IMR-90 (cell line): ENCODE results near the gene NOXO1. TPM values are rescaled to one million over a fixed set of nuclear protein-coding genes. Genes with fewer than 3 reads are reported as not detected.
A peak's percentile ranks its signal among the peaks of the same experiment; 100 is the strongest.

Experiments used
- ATAC-seq: fragments of 200-7000 bp; cut with Tn5 transposase; 2 replicates; pipeline ENCODE4 v1.9.1; 2020; ENCODE audit warnings: low read depth, mild to moderate bottlenecking, moderate library complexity
- BruUV-seq: library from RNA; stranded (reverse); fragments of 400-500 nt; replicated peaks from 2 replicates; lab custom pipeline; 2021; lab: Mats Ljungman, UMichigan
- CTCF ChIA-PET: fragments of 300-600 bp; formaldehyde crosslinking; extraction: SDS; loops from one replicate; lab custom pipeline; 2021; ENCODE audit warnings: antibody characterized with exemption; lab: Yijun Ruan, JAX
- POLR2A ChIA-PET: fragments of 300-600 bp; sonication (Branson Sonifier 250); formaldehyde crosslinking; loops from one replicate; lab custom pipeline; 2022; ENCODE audit warnings: antibody characterized with exemption; ENCODE audit not compliant: unreplicated experiment; lab: Charles Lee
- DNase-seq: peaks from one replicate; pipeline ENCODE4 v3.0.0; 2013
- H2AFZ ChIP-seq: replicated peaks from 2 replicates; pipeline ENCODE3; 2013; ENCODE audit warnings: low read length, mild to moderate bottlenecking; ENCODE audit not compliant: poor library complexity
- H2AK5ac ChIP-seq: 2 replicates; pipeline ENCODE4 v1.6.1; 2013; ENCODE audit warnings: low read depth, low read length, inconsistent platforms
- H2AK9ac ChIP-seq: replicated peaks from 2 replicates; pipeline ENCODE3; 2013; ENCODE audit warnings: mild to moderate bottlenecking, low read depth, low read length, moderate library complexity; ENCODE audit not compliant: poor library complexity
- H2BK120ac ChIP-seq: 2 replicates; pipeline ENCODE4 v1.6.1; 2013; ENCODE audit warnings: low read depth, low read length, inconsistent platforms
- H2BK15ac ChIP-seq: 3 replicates; pipeline ENCODE4 v1.6.1; 2013; ENCODE audit warnings: low read depth, low read length, inconsistent platforms
- H2BK20ac ChIP-seq: 2 replicates; pipeline ENCODE4 v1.6.1; 2013; ENCODE audit warnings: low read depth, mild to moderate bottlenecking, inconsistent platforms, low read length, moderate library complexity
- H2BK5ac ChIP-seq: 2 replicates; pipeline ENCODE4 v1.6.1; 2013; ENCODE audit warnings: mild to moderate bottlenecking, low read depth, low read length, inconsistent platforms; ENCODE audit not compliant: poor library complexity, severe bottlenecking
- H3K14ac ChIP-seq: replicated peaks from 2 replicates; pipeline ENCODE4 v1.6.1; 2013; ENCODE audit warnings: low read depth, low read length, inconsistent platforms
- H3K18ac ChIP-seq: 2 replicates; pipeline ENCODE4 v1.6.1; 2013; ENCODE audit warnings: low read depth, low read length, control low read depth
- H3K23ac ChIP-seq: 2 replicates; pipeline ENCODE4 v1.6.1; 2013; ENCODE audit warnings: low read depth, low read length, inconsistent platforms
- H3K27ac ChIP-seq: 2 replicates; pipeline ENCODE4 v1.5.1; 2013; ENCODE audit warnings: mild to moderate bottlenecking, control low read depth, low read length; ENCODE audit not compliant: insufficient read depth
- H3K27me3 ChIP-seq: 2 replicates; pipeline ENCODE4 v1.6.1; 2013; ENCODE audit warnings: low read length; ENCODE audit not compliant: control insufficient read depth, insufficient read depth
- H3K36me3 ChIP-seq: 2 replicates; pipeline ENCODE4 v1.6.1; 2013; ENCODE audit warnings: low read length, mixed read lengths; ENCODE audit not compliant: control insufficient read depth, insufficient read depth
- H3K4ac ChIP-seq: 2 replicates; pipeline ENCODE4 v1.6.1; 2013; ENCODE audit warnings: low read depth, low read length, inconsistent platforms
- H3K4me1 ChIP-seq: 2 replicates; pipeline ENCODE4 v1.6.1; 2013; ENCODE audit warnings: low read length, mixed read lengths; ENCODE audit not compliant: control insufficient read depth, insufficient read depth
- H3K4me2 ChIP-seq: 2 replicates; pipeline ENCODE4 v1.6.1; 2013; ENCODE audit warnings: low read depth, mild to moderate bottlenecking, control low read depth, low read length, moderate library complexity
- H3K4me3 ChIP-seq: 2 replicates; pipeline ENCODE4 v1.5.1; 2013; ENCODE audit warnings: low read depth, mild to moderate bottlenecking, control low read depth, low read length, moderate library complexity; ENCODE audit not compliant: insufficient read depth
- H3K56ac ChIP-seq: 2 replicates; pipeline ENCODE4 v1.6.1; 2013; ENCODE audit warnings: low read length, inconsistent platforms; ENCODE audit not compliant: insufficient read depth; ENCODE audit errors: extremely low read depth
- H3K79me1 ChIP-seq, 2 experiments: 2 replicates each; pipeline ENCODE4 v1.6.1; 2013; ENCODE audit warnings: low read length in 2 of 2, inconsistent platforms in 1 of 2, low read depth in 1 of 2
- H3K9ac ChIP-seq: 2 replicates; pipeline ENCODE4 v1.6.1; 2013; ENCODE audit warnings: low read depth, low read length, control low read depth
- H3K9me1 ChIP-seq: 2 replicates; pipeline ENCODE4 v1.6.1; 2013; ENCODE audit warnings: low read length, inconsistent platforms; ENCODE audit not compliant: insufficient read depth
- H3K9me3 ChIP-seq: 2 replicates; pipeline ENCODE4 v1.6.1; 2013; ENCODE audit warnings: low read length; ENCODE audit not compliant: control insufficient read depth, insufficient read depth
- H4K20me1 ChIP-seq: 2 replicates; pipeline ENCODE4 v1.6.1; 2013; ENCODE audit warnings: low read length, inconsistent platforms; ENCODE audit not compliant: insufficient read depth
- H4K5ac ChIP-seq: 2 replicates; pipeline ENCODE4 v1.6.1; 2013; ENCODE audit warnings: mild to moderate bottlenecking, low read depth, low read length, control low read depth
- H4K8ac ChIP-seq, 2 experiments: 2 replicates each; pipeline ENCODE4 v1.6.1; 2013; ENCODE audit warnings: low read depth in 2 of 2, low read length in 2 of 2, control low read depth in 1 of 2, inconsistent platforms in 1 of 2
- H4K91ac ChIP-seq: 2 replicates; pipeline ENCODE4 v1.6.1; 2013; ENCODE audit warnings: low read depth, low read length, inconsistent platforms; ENCODE audit not compliant: insufficient read depth
- CEBPB ChIP-seq: IDR thresholded peaks from 2 replicates; pipeline ENCODE4 v1.6.1; 2012; ENCODE audit warnings: low read depth, low read length, improper control_type of control experiment
- CHD1 ChIP-seq: IDR thresholded peaks from 2 replicates; pipeline ENCODE4 v1.6.1; 2012; ENCODE audit warnings: low read depth, low read length, improper control_type of control experiment
- MAFK ChIP-seq: IDR thresholded peaks from 2 replicates; pipeline ENCODE4 v1.6.1; 2012; ENCODE audit warnings: low read depth, low read length, improper control_type of control experiment
- MAZ ChIP-seq: IDR thresholded peaks from 2 replicates; pipeline ENCODE4 v1.6.1; 2012; ENCODE audit warnings: low read depth, mild to moderate bottlenecking, low read length, improper control_type of control experiment, moderate library complexity, borderline replicate concordance
- POLR2A ChIP-seq: IDR thresholded peaks from 2 replicates; pipeline ENCODE4 v1.6.1; 2012; ENCODE audit warnings: mild to moderate bottlenecking, low read depth, low read length
- RAD21 ChIP-seq: IDR thresholded peaks from 2 replicates; pipeline ENCODE4 v1.6.1; 2012; ENCODE audit warnings: low read length, improper control_type of control experiment
- SMC3 ChIP-seq: fragments of 150-350 bp; IDR thresholded peaks from 2 replicates; pipeline ENCODE4 v1.6.1; 2016; ENCODE audit warnings: low read depth, mild to moderate bottlenecking, antibody characterized with exemption, low read length, moderate library complexity
- WGBS, 2 experiments: methylation state at CpG; one replicate each; pipeline versions ENCODE4 v1.1.5 to v1.1.7; 2013; ENCODE audit warnings: missing lambda C conversion rate in 2 of 2; ENCODE audit not compliant: insufficient read length in 1 of 2; ENCODE audit errors: extremely low coverage in 2 of 2; 5-methylcytosine and 5-hydroxymethylcytosine counted together
- dilution Hi-C: fragments of 300-500 bp; cut with HindIII; formaldehyde crosslinking; loops from one replicate; pipeline ENCODE4 v1.14.3; 2018; ENCODE audit warnings: low sequenced_read_pairs; ENCODE audit not compliant: unreplicated experiment
- in situ Hi-C: fragments of 300-500 bp; cut with MboI; formaldehyde crosslinking; loops from 3 replicates; pipeline ENCODE4 v1.14.3; 2019; ENCODE audit warnings: low sequenced_read_pairs, inconsistent platforms, mixed read lengths
- intact Hi-C: fragments of 100-400 bp; cut with micrococcal nuclease; formaldehyde crosslinking; loops from 2 replicates; pipeline ENCODE4 v1.10.0; 2022
- polyA plus RNA-seq, 3 experiments: library from polyadenylated mRNA; depleted of rRNA; stranded (reverse); fragments of >200 nt; gene quantifications; 2 replicates each; pipeline ENCODE4 v1.2.3, GENCODE V29; 2012; ENCODE audit warnings: low replicate concordance in 1 of 3
- total RNA-seq: library from RNA; depleted of rRNA; stranded (reverse); fragments of >200 nt; gene quantifications from 2 replicates; pipeline ENCODE4 v1.2.3, GENCODE V29; 2012
- TF ChIP-seq, protein P1 (sequence below): fragments of 150-350 bp; IDR thresholded peaks from 2 replicates; pipeline ENCODE4 v1.6.1; 2017; ENCODE audit warnings: mild to moderate bottlenecking, antibody characterized with exemption, low read length, low read depth

Gene NOXO1
- total and polyA plus RNA-seq, 2 of the 4 experiments (the other 2 are of a cell fraction): 0.56 TPM; not detected in 1

DNA sequence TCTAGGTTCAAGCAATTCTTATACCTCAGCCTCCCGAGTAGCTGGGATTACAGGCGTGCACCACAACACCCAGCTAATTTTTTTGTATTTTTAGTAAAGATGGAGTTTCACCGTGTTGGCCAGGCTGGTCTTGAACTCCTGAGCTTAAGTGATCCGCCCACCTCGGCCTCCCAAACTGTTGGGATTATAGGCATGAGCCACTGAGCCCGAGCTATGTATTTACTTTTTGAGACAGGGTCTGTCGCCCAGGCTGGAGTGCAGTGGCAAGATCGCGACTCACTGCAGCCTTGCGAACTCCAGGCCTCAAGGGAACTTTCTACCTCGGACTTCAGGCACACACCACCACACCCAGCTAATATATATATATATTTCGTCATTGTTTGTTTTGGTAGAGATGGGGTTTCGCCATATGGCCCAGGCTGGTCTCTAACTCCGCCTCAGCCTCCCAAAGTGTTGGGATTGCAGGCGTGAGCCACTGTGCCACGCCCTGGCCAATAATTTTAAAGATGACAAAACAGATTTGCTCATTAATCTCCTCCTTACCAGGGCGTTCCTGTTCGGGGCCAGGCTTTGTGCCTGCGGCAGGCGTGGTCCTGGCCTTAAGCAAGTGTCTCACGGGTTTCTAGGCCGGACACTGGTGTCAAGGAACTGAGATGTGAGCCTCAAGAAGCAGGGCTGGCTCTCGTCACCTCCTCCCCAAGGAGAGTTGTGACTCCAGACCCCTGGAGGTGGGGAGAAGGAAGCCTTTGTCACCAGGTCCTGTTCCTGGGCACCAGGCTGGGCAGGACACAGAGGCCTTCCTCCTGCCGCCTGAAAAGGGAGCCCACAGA is 34.1 kb upstream of the NOXO1 start:
- intact Hi-C loops: no loop called here
- dilution Hi-C loops: no loop called here

More for the DNA sequence above, 34.1 kb upstream of the NOXO1 start:
- H2BK20ac ChIP-seq: no peak overlapping the region
- H2BK120ac ChIP-seq: peak overlapping the region; percentile 14
- H4K8ac ChIP-seq: peak overlapping the region in 1 of 2 experiments; percentile 18; a peak in 1 of 4 replicates
- DNase-seq (peak; percentile 47), ATAC-seq (peak; percentile 67)
- H3K27ac ChIP-seq: no peak overlapping the region
- TF ChIP-seq CEBPB: peak; percentile 56; the same call in 1 of the 2 replicates
- TF ChIP-seq CHD1: no peak
- no peak for TF ChIP-seq MAZ
- TF ChIP-seq, protein P1, sequence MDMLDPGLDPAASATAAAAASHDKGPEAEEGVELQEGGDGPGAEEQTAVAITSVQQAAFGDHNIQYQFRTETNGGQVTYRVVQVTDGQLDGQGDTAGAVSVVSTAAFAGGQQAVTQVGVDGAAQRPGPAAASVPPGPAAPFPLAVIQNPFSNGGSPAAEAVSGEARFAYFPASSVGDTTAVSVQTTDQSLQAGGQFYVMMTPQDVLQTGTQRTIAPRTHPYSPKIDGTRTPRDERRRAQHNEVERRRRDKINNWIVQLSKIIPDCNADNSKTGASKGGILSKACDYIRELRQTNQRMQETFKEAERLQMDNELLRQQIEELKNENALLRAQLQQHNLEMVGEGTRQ: no peak
- TF ChIP-seq MAFK: no peak
- TF ChIP-seq SMC3: no peak
- TF ChIP-seq RAD21: no peak
- TF ChIP-seq POLR2A: no peak
- peak overlapping the region; percentile 74 for H2AK5ac ChIP-seq
- H3K56ac ChIP-seq: no peak overlapping the region
- peaks cover 7% of the 10 kb centered on the region for H3K4me1 ChIP-seq
- no peak overlapping the region; the same call in 1 of the 2 replicates for H3K23ac ChIP-seq
- no peak overlapping the region for H3K4me3 ChIP-seq
- ChIA-PET POLR2A (no interaction called here), CTCF (no interaction called here)
- WGBS, 2 experiments: 55% methylated on average over 2 of the region's 24 CpGs; no CpG with 5 or more reads in 1 of the 2 experiments
- peak overlapping the region; percentile 81 for H3K4ac ChIP-seq
- H3K36me3 ChIP-seq: no peaks in the 10 kb centered on the region
- peaks cover 4 to 7% of the 10 kb centered on the region in 2 experiments; a peak in 3 of 4 replicates for H3K79me1 ChIP-seq
- H3K9ac ChIP-seq: no peak overlapping the region
- peaks cover 15% of the 10 kb centered on the region; the same call in 1 of the 2 replicates for H3K27me3 ChIP-seq
- no peak overlapping the region for H2BK5ac ChIP-seq
- H4K20me1 ChIP-seq: no peaks in the 10 kb centered on the region
- H2AFZ ChIP-seq: peak overlapping the region; percentile 72
- peak overlapping the region; percentile 72 for H2AK9ac ChIP-seq
- no peaks in the 10 kb centered on the region for H3K9me3 ChIP-seq
- peaks cover 6% of the 10 kb centered on the region for H3K9me1 ChIP-seq
- peak overlapping the region; percentile 6; the same call in 1 of the 2 replicates for H4K91ac ChIP-seq
- H2BK15ac ChIP-seq: no peak overlapping the region; the same call in 2 of the 3 replicates
- peak overlapping the region; percentile 24; the same call in 1 of the 2 replicates for H3K18ac ChIP-seq
- no peak overlapping the region for H3K4me2 ChIP-seq
- H3K14ac ChIP-seq: peak overlapping the region; percentile 76; the same call in 1 of the 2 replicates
- no TSS peak for BruUV-seq
- no peak overlapping the region for H4K5ac ChIP-seq
- in situ Hi-C loops: no loop called here
